ENCODE measurements around the gene KBTBD7.

DNA sequence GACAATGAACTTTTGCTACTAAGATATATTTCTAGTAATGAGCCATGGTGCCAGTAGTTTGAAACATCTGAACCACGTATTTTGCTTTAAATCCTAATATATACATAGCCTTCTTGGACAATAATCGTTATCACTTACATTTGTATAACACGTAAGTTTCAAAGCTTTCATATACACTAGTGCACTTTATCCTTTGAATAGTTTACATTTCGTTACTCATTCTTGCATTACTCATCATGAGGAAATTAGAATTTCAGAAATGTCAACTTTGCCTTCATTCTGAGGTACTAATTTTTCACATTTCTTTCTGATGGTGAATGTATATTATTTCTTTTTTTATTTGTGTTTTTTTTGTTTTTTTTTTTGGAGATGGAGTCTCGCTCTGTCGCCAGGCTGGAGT lies 5.8 kb downstream of the KBTBD7 start:
- TF ChIP-seq POLR2A (IDR thresholded peaks at IDR 0.05; ENCODE audit: low read length) = no peak
- no peak for TF ChIP-seq GATA1 (IDR thresholded peaks at IDR 0.05; ENCODE audit: low read depth, low read length)

Data from erythroblast (primary cell).